ENCODE results near the gene CFAP61.

CFAP61 gene

DNA sequence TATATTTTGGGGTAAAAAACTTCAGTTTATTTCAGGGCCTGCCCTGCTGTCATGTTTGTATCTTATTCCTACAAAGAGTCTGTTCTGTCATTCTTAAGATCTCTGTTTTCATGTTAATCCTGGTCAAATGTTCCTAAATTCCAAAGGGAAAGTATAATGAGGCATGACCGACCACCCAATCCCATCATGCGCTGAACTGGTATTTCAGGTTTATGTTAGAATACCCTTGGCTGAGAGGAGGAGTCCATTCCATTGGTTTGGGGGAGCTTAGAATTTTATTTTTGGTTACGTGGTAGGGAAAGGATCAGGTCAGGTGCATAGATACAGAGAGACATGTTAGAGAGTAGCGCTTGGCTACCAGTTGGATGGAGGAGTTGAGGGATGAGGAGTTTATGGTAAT lies 25.7 kb downstream of the CFAP61 start:
- Histone ChIP-seq H3K36me3 (ENCODE audit: control insufficient read depth, insufficient read depth, low read length) (no peaks in the 10 kb centered on the region), H3K9ac (ENCODE audit: low read depth, low read length) (no peak overlapping the region), H3K9me3 (ENCODE audit: control insufficient read depth, insufficient read depth, low read length) (no peaks in the 10 kb centered on the region), H3K27me3 (ENCODE audit: control insufficient read depth, insufficient read depth, low read length) (peaks cover 3% of the 10 kb centered on the region), H3K4me1 (ENCODE audit: control insufficient read depth, insufficient read depth, low read length) (peaks cover 3% of the 10 kb centered on the region), H3K4me3 (ENCODE audit: low read depth, low read length) (no peak overlapping the region)

DNA sequence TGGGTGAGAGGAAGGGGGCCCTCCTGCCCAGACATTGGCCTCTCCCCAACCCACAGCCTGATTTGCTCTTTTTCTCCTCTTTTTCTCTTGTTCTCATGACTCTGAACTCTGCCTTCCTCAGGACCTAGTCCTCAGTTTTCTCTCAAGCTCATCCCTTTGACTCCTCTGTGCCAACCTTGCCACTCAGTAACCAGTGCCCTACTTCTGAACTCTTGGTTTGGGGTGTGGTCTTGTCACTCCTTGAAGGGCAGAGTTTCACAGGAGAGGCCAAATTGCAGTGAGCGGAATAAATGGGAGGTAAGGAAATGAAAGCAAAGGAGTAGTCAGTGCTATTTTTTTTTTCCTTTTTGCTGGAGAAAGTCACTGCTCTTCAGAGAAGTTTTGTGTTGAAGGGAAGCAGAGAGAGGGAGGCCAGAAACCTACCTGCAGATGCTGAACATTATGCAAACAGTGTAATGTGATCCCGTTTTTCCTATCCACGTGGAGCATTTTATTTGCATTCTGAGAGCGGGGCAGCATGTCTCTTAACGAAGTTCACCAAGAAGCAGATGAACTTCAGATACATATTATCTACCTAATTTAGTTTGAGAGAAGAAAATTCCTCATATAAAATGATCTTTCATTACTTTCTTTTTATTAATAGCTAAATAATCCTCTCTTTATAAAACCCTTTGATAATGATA lies 26.9 kb downstream of the CFAP61 start:
- Histone ChIP-seq H3K9me3 (ENCODE audit: control insufficient read depth, insufficient read depth, low read length) (no peaks in the 10 kb centered on the region), H3K27me3 (ENCODE audit: control insufficient read depth, insufficient read depth, low read length) (peaks cover 3% of the 10 kb centered on the region)

DNA sequence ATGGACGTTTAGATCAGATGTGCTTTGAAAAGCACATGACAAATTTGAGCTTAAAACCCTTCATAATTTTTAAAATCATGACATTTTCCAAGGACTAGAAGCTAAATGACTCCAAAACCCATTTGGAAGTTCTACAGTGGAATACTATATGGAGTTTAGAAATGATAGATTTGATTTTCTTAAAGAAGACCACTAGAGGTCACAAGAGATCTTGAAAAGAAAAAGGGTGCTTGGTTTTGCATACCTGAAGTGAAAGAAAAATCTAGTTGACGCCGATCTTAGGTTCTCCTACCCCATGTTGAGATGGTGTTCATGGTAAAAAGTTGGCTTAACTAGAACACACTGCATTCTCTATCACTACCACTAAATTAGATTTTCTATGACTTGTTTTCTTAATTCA lies 31.5 kb downstream of the CFAP61 start:
- no peak overlapping the region for H3K9ac ChIP-seq (ENCODE audit: low read depth, low read length)
- no peaks in the 10 kb centered on the region for H3K36me3 ChIP-seq (ENCODE audit: control insufficient read depth, insufficient read depth, low read length)
- H3K4me3 ChIP-seq (ENCODE audit: low read depth, low read length) = no peak overlapping the region
- no peaks in the 10 kb centered on the region for H3K9me3 ChIP-seq (ENCODE audit: control insufficient read depth, insufficient read depth, low read length)
- H3K4me1 ChIP-seq (ENCODE audit: control insufficient read depth, insufficient read depth, low read length) = peaks cover 3% of the 10 kb centered on the region
- peaks cover 3% of the 10 kb centered on the region for H3K27me3 ChIP-seq (ENCODE audit: control insufficient read depth, insufficient read depth, low read length)

More for the DNA sequence above, 26.9 kb downstream of the CFAP61 start:
- Histone ChIP-seq H3K9ac (ENCODE audit: low read depth, low read length) (no peak overlapping the region), H3K4me3 (ENCODE audit: low read depth, low read length) (no peak overlapping the region), H3K36me3 (ENCODE audit: control insufficient read depth, insufficient read depth, low read length) (no peaks in the 10 kb centered on the region), H3K4me1 (ENCODE audit: control insufficient read depth, insufficient read depth, low read length) (peaks cover 3% of the 10 kb centered on the region)

- Histone ChIP-seq H3K4me3 (ENCODE audit: low read depth, low read length) (no peak overlapping the region), H3K36me3 (ENCODE audit: control insufficient read depth, insufficient read depth, low read length) (no peaks in the 10 kb centered on the region), H3K9ac (ENCODE audit: low read depth, low read length) (no peak overlapping the region), H3K27me3 (ENCODE audit: control insufficient read depth, insufficient read depth, low read length) (peaks cover 3% of the 10 kb centered on the region), H3K4me1 (ENCODE audit: control insufficient read depth, insufficient read depth, low read length) (peaks cover under 1% of the 10 kb centered on the region), H3K9me3 (ENCODE audit: control insufficient read depth, insufficient read depth, low read length) (no peaks in the 10 kb centered on the region)
These were observed 32.0 kb downstream of the CFAP61 start for GRCh38 chr20:20084296-20084752.

- peaks cover 3% of the 10 kb centered on the region for H3K27me3 ChIP-seq (ENCODE audit: control insufficient read depth, insufficient read depth, low read length)
These were observed 32.7 kb downstream of the CFAP61 start for GRCh38 chr20:20085071-20085470.

DNA sequence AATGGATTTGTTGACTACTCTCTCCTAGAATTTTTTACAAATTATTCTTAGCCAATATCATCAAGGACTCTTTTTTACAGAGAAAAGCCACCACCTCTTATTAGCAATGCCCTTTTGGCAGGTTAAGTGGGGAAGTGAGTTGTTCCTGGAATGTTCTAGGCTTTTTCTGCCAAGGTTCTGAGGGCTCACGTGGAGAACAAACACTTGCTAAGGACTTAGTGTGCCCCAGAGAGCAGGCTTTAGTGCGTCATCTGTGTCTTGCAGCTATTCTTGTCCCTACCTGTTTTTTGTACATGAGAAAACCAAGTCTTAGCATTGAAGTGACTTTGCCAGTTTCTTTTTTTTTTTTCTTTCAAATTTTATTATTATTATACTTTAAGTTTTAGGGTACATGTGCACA lies 33.5 kb downstream of the CFAP61 start:
- Histone ChIP-seq H3K4me1 (ENCODE audit: control insufficient read depth, insufficient read depth, low read length) (no peaks in the 10 kb centered on the region), H3K9me3 (ENCODE audit: control insufficient read depth, insufficient read depth, low read length) (no peaks in the 10 kb centered on the region), H3K36me3 (ENCODE audit: control insufficient read depth, insufficient read depth, low read length) (no peaks in the 10 kb centered on the region), H3K9ac (ENCODE audit: low read depth, low read length) (no peak overlapping the region), H3K27me3 (ENCODE audit: control insufficient read depth, insufficient read depth, low read length) (peaks cover 3% of the 10 kb centered on the region), H3K4me3 (ENCODE audit: low read depth, low read length) (no peak overlapping the region)

More at GRCh38 chr20:20085071-20085470, 32.7 kb downstream of the CFAP61 start:
- Histone ChIP-seq H3K9me3 (ENCODE audit: control insufficient read depth, insufficient read depth, low read length) (no peaks in the 10 kb centered on the region), H3K36me3 (ENCODE audit: control insufficient read depth, insufficient read depth, low read length) (no peaks in the 10 kb centered on the region), H3K9ac (ENCODE audit: low read depth, low read length) (no peak overlapping the region), H3K4me3 (ENCODE audit: low read depth, low read length) (no peak overlapping the region), H3K4me1 (ENCODE audit: control insufficient read depth, insufficient read depth, low read length) (no peaks in the 10 kb centered on the region)

GRCh38 chr20:20089018-20089417 lies 36.7 kb downstream of the CFAP61 start:
- Histone ChIP-seq H3K36me3 (ENCODE audit: control insufficient read depth, insufficient read depth, low read length) (no peaks in the 10 kb centered on the region), H3K4me3 (ENCODE audit: low read depth, low read length) (no peak overlapping the region), H3K4me1 (ENCODE audit: control insufficient read depth, insufficient read depth, low read length) (no peaks in the 10 kb centered on the region), H3K27me3 (ENCODE audit: control insufficient read depth, insufficient read depth, low read length) (no peaks in the 10 kb centered on the region), H3K9me3 (ENCODE audit: control insufficient read depth, insufficient read depth, low read length) (no peaks in the 10 kb centered on the region), H3K9ac (ENCODE audit: low read depth, low read length) (no peak overlapping the region)

DNA sequence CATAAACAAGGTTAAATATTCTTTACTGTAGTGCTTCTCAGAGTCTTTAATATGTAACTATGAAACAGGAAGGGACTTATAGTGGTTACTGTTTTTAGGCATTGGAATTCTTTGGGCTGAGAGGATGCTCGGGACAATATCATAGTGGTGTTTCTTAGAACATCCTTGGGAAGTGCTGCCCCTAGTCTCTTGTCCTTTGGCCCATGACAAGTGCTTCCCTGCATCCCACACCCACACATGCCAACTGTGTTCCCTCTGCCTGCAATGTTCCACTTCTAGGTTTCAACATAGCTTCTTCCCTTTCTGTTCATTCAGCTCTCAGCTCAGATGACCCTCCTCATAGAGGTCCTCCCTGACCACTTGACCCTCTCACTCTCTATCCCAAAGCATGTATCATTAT lies 37.6 kb downstream of the CFAP61 start:
- Histone ChIP-seq H3K9me3 (ENCODE audit: control insufficient read depth, insufficient read depth, low read length) (no peaks in the 10 kb centered on the region), H3K4me1 (ENCODE audit: control insufficient read depth, insufficient read depth, low read length) (no peaks in the 10 kb centered on the region), H3K4me3 (ENCODE audit: low read depth, low read length) (no peak overlapping the region), H3K27me3 (ENCODE audit: control insufficient read depth, insufficient read depth, low read length) (no peaks in the 10 kb centered on the region), H3K36me3 (ENCODE audit: control insufficient read depth, insufficient read depth, low read length) (no peaks in the 10 kb centered on the region), H3K9ac (ENCODE audit: low read depth, low read length) (no peak overlapping the region)

DNA sequence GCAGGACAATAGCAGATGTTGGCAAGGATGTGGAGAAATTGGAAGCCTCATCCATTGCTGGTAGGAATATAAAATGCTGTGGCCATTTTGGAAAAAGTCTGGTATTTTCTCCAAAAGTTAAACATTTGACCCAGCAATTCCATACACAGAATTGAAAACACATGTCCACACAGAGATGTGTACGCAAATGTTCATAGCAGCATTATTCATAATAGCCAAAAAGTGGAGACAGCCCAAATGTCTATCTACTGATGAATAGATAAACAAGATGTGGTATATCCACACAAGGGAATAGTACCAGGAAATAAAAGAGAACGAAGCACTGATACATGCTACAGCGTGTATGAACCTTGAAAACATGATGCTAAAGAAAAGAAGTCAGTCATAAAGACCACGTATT lies 40.5 kb downstream of the CFAP61 start:
- Histone ChIP-seq H3K27me3 (ENCODE audit: control insufficient read depth, insufficient read depth, low read length) (no peaks in the 10 kb centered on the region), H3K9ac (ENCODE audit: low read depth, low read length) (no peak overlapping the region), H3K36me3 (ENCODE audit: control insufficient read depth, insufficient read depth, low read length) (no peaks in the 10 kb centered on the region), H3K9me3 (ENCODE audit: control insufficient read depth, insufficient read depth, low read length) (no peaks in the 10 kb centered on the region), H3K4me1 (ENCODE audit: control insufficient read depth, insufficient read depth, low read length) (no peaks in the 10 kb centered on the region), H3K4me3 (ENCODE audit: low read depth, low read length) (no peak overlapping the region)

DNA sequence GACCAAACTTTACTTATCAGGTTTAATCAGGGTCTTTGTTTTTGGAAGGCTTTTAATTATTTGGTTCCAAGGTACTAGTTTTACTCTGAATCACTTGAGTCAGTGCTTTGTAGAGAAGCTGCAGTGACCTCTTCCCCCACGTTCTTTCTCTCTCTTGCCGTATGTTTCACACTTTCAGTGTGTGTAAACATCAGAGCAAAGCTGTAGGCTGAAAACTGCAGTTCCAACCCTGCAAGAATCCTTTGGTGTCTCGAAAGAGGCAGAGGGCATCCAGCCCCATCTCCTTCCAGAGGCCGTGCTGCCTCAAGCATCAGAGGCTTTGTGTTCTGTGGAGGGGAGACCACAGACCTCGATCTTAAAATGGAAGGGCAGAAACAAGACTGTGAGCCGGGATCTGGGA lies 42.1 kb downstream of the CFAP61 start:
- no peaks in the 10 kb centered on the region for H3K36me3 ChIP-seq (ENCODE audit: control insufficient read depth, insufficient read depth, low read length)
- no peaks in the 10 kb centered on the region for H3K4me1 ChIP-seq (ENCODE audit: control insufficient read depth, insufficient read depth, low read length)
- no peak overlapping the region for H3K9ac ChIP-seq (ENCODE audit: low read depth, low read length)
- no peak overlapping the region for H3K4me3 ChIP-seq (ENCODE audit: low read depth, low read length)
- H3K27me3 ChIP-seq (ENCODE audit: control insufficient read depth, insufficient read depth, low read length) = no peaks in the 10 kb centered on the region
- no peaks in the 10 kb centered on the region for H3K9me3 ChIP-seq (ENCODE audit: control insufficient read depth, insufficient read depth, low read length)

- H3K27me3 ChIP-seq (ENCODE audit: control insufficient read depth, insufficient read depth, low read length) = no peaks in the 10 kb centered on the region
- no peak overlapping the region for H3K9ac ChIP-seq (ENCODE audit: low read depth, low read length)
- H3K4me3 ChIP-seq (ENCODE audit: low read depth, low read length) = no peak overlapping the region
- H3K4me1 ChIP-seq (ENCODE audit: control insufficient read depth, insufficient read depth, low read length) = no peaks in the 10 kb centered on the region
- H3K9me3 ChIP-seq (ENCODE audit: control insufficient read depth, insufficient read depth, low read length) = no peaks in the 10 kb centered on the region
- no peaks in the 10 kb centered on the region for H3K36me3 ChIP-seq (ENCODE audit: control insufficient read depth, insufficient read depth, low read length)
These were observed 43.0 kb downstream of the CFAP61 start for GRCh38 chr20:20095114-20095872.

DNA sequence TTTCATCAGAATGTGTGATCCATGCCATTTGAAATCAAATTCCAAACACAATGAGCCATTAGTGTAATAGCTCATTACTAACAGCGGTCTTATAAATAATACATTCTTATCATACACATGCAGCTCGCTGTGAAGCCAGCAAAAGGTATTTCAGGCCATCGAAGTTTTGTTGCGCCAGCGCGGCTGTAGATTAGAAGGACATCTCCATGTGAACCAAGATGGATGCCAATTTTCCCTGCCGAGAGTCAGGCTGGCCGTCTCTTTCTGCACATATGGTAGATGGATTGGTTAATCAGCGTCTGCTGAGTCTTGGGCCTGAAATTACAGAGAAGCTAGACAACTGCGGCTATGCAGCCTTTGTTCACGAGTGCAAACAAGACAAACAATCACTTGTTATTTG lies 44.1 kb downstream of the CFAP61 start:
- no peaks in the 10 kb centered on the region for H3K27me3 ChIP-seq (ENCODE audit: control insufficient read depth, insufficient read depth, low read length)
- no peaks in the 10 kb centered on the region for H3K4me1 ChIP-seq (ENCODE audit: control insufficient read depth, insufficient read depth, low read length)
- no peaks in the 10 kb centered on the region for H3K9me3 ChIP-seq (ENCODE audit: control insufficient read depth, insufficient read depth, low read length)
- H3K9ac ChIP-seq (ENCODE audit: low read depth, low read length) = no peak overlapping the region
- no peak overlapping the region for H3K4me3 ChIP-seq (ENCODE audit: low read depth, low read length)
- H3K36me3 ChIP-seq (ENCODE audit: control insufficient read depth, insufficient read depth, low read length) = no peaks in the 10 kb centered on the region

Data from iPS-15b (cell line).